WTC11 (cell line): ENCODE results near the gene GSG1L. TPM values are rescaled to one million over a fixed set of nuclear protein-coding genes. Genes with fewer than 3 reads are reported as not detected.

Source experiments
- ATAC-seq: fragments of 200-7000 bp; cut with Tn5 transposase; 2 replicates; pipeline ENCODE4 v1.10.0; 2021; ENCODE audit warnings: mild to moderate bottlenecking, moderate library complexity
- CTCF ChIA-PET: fragments of 300-600 bp; sonication (Branson Sonifier 250); formaldehyde crosslinking; loops from one replicate; lab custom pipeline; 2021; ENCODE audit warnings: antibody characterized with exemption; lab: Charles Lee
- POLR2A ChIA-PET: fragments of 350-600 bp; sonication (Branson Sonifier 250); formaldehyde crosslinking; loops from one replicate; lab custom pipeline; 2021; ENCODE audit warnings: antibody characterized with exemption; lab: Charles Lee
- DNase-seq: peaks from one replicate; pipeline ENCODE4 v3.0.0; 2021; ENCODE audit warnings: low spot score
- H3K27ac Mint-ChIP-seq: 2 replicates; pipeline ENCODE4 v1.8.0; 2021; ENCODE audit warnings: mixed read lengths
- H3K27me3 Mint-ChIP-seq: 2 replicates; pipeline ENCODE4 v1.8.0; 2021; ENCODE audit warnings: low read depth, mild to moderate bottlenecking, moderate library complexity, mixed read lengths
- H3K36me3 Mint-ChIP-seq: 2 replicates; pipeline ENCODE4 v1.8.0; 2021; ENCODE audit warnings: mixed read lengths
- H3K4me1 Mint-ChIP-seq: 2 replicates; pipeline ENCODE4 v1.8.0; 2022; ENCODE audit warnings: mixed read lengths
- H3K4me3 Mint-ChIP-seq: 2 replicates; pipeline ENCODE4 v1.8.0; 2021; ENCODE audit warnings: mild to moderate bottlenecking, moderate library complexity, mixed read lengths
- H3K9me3 Mint-ChIP-seq: 2 replicates; pipeline ENCODE4 v1.8.0; 2021; ENCODE audit warnings: mixed read lengths
- MYBL2 ChIP-seq: sonication (generic); formaldehyde crosslinking; IDR thresholded peaks from 2 replicates; pipeline ENCODE4 v1.8.1; 2023; ENCODE audit warnings: mild to moderate bottlenecking, moderate library complexity, missing genetic modification reagents
- NFATC4 ChIP-seq: fragments of 250-450 bp; sonication (Bioruptor Pico); IDR thresholded peaks from 2 replicates; pipeline ENCODE4 v1.9.0; 2021; ENCODE audit warnings: mild to moderate bottlenecking
- NR3C1 ChIP-seq: sonication (generic); formaldehyde crosslinking; conservative IDR thresholded peaks from 2 replicates; pipeline ENCODE4 v1.8.1; 2023; ENCODE audit warnings: low read depth, mild to moderate bottlenecking, missing genetic modification reagents
- OVOL2 ChIP-seq: fragments of 250-450 bp; sonication (Bioruptor Pico); IDR thresholded peaks from 2 replicates; pipeline ENCODE4 v1.9.0; 2021; ENCODE audit warnings: mild to moderate bottlenecking, borderline replicate concordance
- TEAD4 ChIP-seq: sonication (generic); formaldehyde crosslinking; IDR thresholded peaks from 2 replicates; pipeline ENCODE4 v1.8.0; 2022; ENCODE audit warnings: mild to moderate bottlenecking, missing genetic modification reagents
- ZNF219 ChIP-seq: sonication (generic); formaldehyde crosslinking; IDR thresholded peaks from 2 replicates; pipeline ENCODE4 v1.8.0; 2023; ENCODE audit warnings: missing genetic modification reagents, mild to moderate bottlenecking, borderline replicate concordance
- ZNF423 ChIP-seq: fragments of 250-450 bp; sonication (Bioruptor Pico); IDR thresholded peaks from 2 replicates; pipeline ENCODE4 v2.1.2; 2022; ENCODE audit warnings: mild to moderate bottlenecking, moderate library complexity
- ZNF671 ChIP-seq: fragments of 250-450 bp; sonication (Bioruptor Pico); IDR thresholded peaks from 2 replicates; pipeline ENCODE4 v1.8.0; 2021; ENCODE audit warnings: mild to moderate bottlenecking
- total RNA-seq: library from RNA; stranded (reverse); gene quantifications from 3 replicates; pipeline ENCODE4 v1.2.3, GENCODE V29; 2021
- TF ChIP-seq, protein P1 (sequence below): sonication (generic); formaldehyde crosslinking; IDR thresholded peaks from 2 replicates; pipeline ENCODE4 v1.8.1; 2022; ENCODE audit warnings: low read depth, missing genetic modification reagents, borderline replicate concordance
- TF ChIP-seq, protein P2 (sequence below): fragments of 250-450 bp; sonication (Bioruptor Pico); IDR thresholded peaks from 2 replicates; pipeline ENCODE4 v1.9.0; 2021; ENCODE audit warnings: mild to moderate bottlenecking
- TF ChIP-seq, protein P3 (sequence below): sonication (generic); formaldehyde crosslinking; IDR thresholded peaks from 2 replicates; pipeline ENCODE4 v1.8.0; 2022; ENCODE audit warnings: mild to moderate bottlenecking, missing genetic modification reagents
- TF ChIP-seq, protein P4 (sequence below): sonication (generic); formaldehyde crosslinking; conservative IDR thresholded peaks from 2 replicates; pipeline ENCODE4 v1.8.1; 2023; ENCODE audit warnings: mild to moderate bottlenecking, low read depth, missing genetic modification reagents, moderate library complexity
- TF ChIP-seq, protein P5 (sequence below): sonication (generic); formaldehyde crosslinking; IDR thresholded peaks from 2 replicates; pipeline ENCODE4 v1.8.0; 2023; ENCODE audit warnings: missing genetic modification reagents
- TF ChIP-seq, protein P6 (sequence below): sonication (generic); formaldehyde crosslinking; IDR thresholded peaks from 2 replicates; pipeline ENCODE4 v1.8.1; 2022; ENCODE audit warnings: low read depth, mild to moderate bottlenecking, moderate library complexity, missing genetic modification reagents, borderline replicate concordance
- TF ChIP-seq, protein P7 (sequence below): sonication (generic); formaldehyde crosslinking; IDR thresholded peaks from 2 replicates; pipeline ENCODE4 v1.8.1; 2023; ENCODE audit warnings: mild to moderate bottlenecking, moderate library complexity, missing genetic modification reagents
- TF ChIP-seq, protein P8 (sequence below): sonication (generic); formaldehyde crosslinking; IDR thresholded peaks from 2 replicates; pipeline ENCODE4 v1.8.1; 2023; ENCODE audit warnings: mild to moderate bottlenecking, missing genetic modification reagents, borderline replicate concordance
- TF ChIP-seq, protein P9 (sequence below): sonication (generic); formaldehyde crosslinking; IDR thresholded peaks from 2 replicates; pipeline ENCODE4 v1.8.0; 2022; ENCODE audit warnings: mild to moderate bottlenecking, missing genetic modification reagents
- TF ChIP-seq, protein P10 (sequence below): fragments of 250-450 bp; sonication (Bioruptor Pico); IDR thresholded peaks from 2 replicates; pipeline ENCODE4 v2.1.2; 2022; ENCODE audit warnings: mild to moderate bottlenecking, moderate library complexity
- TF ChIP-seq, protein P11 (sequence below): sonication (generic); formaldehyde crosslinking; IDR thresholded peaks from 2 replicates; pipeline ENCODE4 v1.8.0; 2022; ENCODE audit warnings: mild to moderate bottlenecking, missing genetic modification reagents

Gene GSG1L
- total RNA-seq, 1 experiment from 2014 or later: 0.28 TPM

DNA sequence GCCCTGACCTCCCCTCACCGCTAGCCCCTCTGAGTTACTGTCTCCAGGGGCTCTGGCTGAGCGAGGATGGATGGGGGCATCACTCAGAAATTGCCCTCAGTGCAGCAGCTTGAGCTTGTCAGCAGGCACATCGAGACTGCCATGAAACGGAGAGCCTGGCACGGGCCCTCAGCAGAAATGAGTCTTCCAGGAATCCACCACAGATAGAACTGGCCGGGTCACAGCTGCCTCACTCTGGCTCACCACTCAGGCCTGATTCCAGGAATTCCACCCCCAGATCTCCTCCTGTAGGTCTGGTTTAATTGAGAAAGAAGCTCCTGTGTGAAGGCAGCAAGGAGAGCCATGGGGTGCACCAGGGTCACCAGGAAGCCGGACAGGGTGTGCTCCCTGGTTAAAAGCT, 85.5 kb downstream of the GSG1L start (continued):
- TF ChIP-seq, protein P1, sequence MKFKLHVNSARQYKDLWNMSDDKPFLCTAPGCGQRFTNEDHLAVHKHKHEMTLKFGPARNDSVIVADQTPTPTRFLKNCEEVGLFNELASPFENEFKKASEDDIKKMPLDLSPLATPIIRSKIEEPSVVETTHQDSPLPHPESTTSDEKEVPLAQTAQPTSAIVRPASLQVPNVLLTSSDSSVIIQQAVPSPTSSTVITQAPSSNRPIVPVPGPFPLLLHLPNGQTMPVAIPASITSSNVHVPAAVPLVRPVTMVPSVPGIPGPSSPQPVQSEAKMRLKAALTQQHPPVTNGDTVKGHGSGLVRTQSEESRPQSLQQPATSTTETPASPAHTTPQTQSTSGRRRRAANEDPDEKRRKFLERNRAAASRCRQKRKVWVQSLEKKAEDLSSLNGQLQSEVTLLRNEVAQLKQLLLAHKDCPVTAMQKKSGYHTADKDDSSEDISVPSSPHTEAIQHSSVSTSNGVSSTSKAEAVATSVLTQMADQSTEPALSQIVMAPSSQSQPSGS (CRISPR knock-in tag): no peak
- TF ChIP-seq NR3C1 (no peak), OVOL2 (CRISPR knock-in tag) (no peak), MYBL2 (CRISPR knock-in tag) (no peak), ZNF423 (CRISPR knock-in tag) (no peak), ZNF671 (no peak)
- TF ChIP-seq, protein P2, sequence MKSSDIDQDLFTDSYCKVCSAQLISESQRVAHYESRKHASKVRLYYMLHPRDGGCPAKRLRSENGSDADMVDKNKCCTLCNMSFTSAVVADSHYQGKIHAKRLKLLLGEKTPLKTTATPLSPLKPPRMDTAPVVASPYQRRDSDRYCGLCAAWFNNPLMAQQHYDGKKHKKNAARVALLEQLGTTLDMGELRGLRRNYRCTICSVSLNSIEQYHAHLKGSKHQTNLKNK (CRISPR knock-in tag): no peak

DNA sequence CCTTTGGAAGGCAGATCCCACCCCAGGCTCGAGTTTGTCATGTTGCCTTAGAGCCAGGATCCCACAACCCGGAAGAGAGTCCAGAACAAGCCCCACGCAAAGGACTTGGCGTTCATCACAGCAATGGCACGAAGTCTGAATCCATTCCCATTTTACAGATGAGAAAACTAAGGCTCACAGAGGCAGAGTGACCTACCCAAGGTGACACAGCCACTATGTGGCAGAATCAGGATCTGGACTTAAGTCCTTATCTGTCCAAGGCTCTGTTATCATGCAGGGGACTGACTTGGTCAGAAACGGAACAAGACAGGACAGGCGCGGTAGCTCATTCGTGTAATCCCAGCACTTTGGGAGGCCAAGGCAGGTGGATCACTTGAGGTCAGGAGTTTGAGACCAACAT, 86.5 kb downstream of the GSG1L start:
- no peak overlapping the region for H3K27ac Mint-ChIP-seq
- CTCF ChIA-PET: interaction anchor here (1.2 to 1.8 kb wide), 2 partner anchors 94 to 241 kb away, joined by 4 to 6 read pairs; no protein-coding TSS in a partner anchor
- H3K4me1 Mint-ChIP-seq: no peaks in the 10 kb centered on the region
- DNase-seq (no peak), ATAC-seq (no peak)
- H3K9me3 Mint-ChIP-seq: no peaks in the 10 kb centered on the region
- no peaks in the 10 kb centered on the region for H3K36me3 Mint-ChIP-seq
- no peaks in the 10 kb centered on the region for H3K27me3 Mint-ChIP-seq
- POLR2A ChIA-PET: no interaction called here
- no peak overlapping the region for H3K4me3 Mint-ChIP-seq
- TF ChIP-seq, protein P3, sequence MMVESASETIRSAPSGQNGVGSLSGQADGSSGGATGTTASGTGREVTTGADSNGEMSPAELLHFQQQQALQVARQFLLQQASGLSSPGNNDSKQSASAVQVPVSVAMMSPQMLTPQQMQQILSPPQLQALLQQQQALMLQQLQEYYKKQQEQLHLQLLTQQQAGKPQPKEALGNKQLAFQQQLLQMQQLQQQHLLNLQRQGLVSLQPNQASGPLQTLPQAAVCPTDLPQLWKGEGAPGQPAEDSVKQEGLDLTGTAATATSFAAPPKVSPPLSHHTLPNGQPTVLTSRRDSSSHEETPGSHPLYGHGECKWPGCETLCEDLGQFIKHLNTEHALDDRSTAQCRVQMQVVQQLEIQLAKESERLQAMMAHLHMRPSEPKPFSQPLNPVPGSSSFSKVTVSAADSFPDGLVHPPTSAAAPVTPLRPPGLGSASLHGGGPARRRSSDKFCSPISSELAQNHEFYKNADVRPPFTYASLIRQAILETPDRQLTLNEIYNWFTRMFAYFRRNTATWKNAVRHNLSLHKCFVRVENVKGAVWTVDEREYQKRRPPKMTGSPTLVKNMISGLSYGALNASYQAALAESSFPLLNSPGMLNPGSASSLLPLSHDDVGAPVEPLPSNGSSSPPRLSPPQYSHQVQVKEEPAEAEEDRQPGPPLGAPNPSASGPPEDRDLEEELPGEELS (CRISPR knock-in tag): no peak
- TF ChIP-seq ZNF219 (CRISPR knock-in tag) (no peak), NFATC4 (CRISPR knock-in tag) (no peak), TEAD4 (no peak)
- TF ChIP-seq, protein P4, sequence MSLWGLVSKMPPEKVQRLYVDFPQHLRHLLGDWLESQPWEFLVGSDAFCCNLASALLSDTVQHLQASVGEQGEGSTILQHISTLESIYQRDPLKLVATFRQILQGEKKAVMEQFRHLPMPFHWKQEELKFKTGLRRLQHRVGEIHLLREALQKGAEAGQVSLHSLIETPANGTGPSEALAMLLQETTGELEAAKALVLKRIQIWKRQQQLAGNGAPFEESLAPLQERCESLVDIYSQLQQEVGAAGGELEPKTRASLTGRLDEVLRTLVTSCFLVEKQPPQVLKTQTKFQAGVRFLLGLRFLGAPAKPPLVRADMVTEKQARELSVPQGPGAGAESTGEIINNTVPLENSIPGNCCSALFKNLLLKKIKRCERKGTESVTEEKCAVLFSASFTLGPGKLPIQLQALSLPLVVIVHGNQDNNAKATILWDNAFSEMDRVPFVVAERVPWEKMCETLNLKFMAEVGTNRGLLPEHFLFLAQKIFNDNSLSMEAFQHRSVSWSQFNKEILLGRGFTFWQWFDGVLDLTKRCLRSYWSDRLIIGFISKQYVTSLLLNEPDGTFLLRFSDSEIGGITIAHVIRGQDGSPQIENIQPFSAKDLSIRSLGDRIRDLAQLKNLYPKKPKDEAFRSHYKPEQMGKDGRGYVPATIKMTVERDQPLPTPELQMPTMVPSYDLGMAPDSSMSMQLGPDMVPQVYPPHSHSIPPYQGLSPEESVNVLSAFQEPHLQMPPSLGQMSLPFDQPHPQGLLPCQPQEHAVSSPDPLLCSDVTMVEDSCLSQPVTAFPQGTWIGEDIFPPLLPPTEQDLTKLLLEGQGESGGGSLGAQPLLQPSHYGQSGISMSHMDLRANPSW (CRISPR knock-in tag): no peak
- TF ChIP-seq, protein P5, sequence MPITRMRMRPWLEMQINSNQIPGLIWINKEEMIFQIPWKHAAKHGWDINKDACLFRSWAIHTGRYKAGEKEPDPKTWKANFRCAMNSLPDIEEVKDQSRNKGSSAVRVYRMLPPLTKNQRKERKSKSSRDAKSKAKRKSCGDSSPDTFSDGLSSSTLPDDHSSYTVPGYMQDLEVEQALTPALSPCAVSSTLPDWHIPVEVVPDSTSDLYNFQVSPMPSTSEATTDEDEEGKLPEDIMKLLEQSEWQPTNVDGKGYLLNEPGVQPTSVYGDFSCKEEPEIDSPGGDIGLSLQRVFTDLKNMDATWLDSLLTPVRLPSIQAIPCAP (CRISPR knock-in tag): no peak
- TF ChIP-seq, protein P6, sequence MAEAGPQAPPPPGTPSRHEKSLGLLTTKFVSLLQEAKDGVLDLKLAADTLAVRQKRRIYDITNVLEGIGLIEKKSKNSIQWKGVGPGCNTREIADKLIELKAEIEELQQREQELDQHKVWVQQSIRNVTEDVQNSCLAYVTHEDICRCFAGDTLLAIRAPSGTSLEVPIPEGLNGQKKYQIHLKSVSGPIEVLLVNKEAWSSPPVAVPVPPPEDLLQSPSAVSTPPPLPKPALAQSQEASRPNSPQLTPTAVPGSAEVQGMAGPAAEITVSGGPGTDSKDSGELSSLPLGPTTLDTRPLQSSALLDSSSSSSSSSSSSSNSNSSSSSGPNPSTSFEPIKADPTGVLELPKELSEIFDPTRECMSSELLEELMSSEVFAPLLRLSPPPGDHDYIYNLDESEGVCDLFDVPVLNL (CRISPR knock-in tag): no peak
- TF ChIP-seq, protein P7, sequence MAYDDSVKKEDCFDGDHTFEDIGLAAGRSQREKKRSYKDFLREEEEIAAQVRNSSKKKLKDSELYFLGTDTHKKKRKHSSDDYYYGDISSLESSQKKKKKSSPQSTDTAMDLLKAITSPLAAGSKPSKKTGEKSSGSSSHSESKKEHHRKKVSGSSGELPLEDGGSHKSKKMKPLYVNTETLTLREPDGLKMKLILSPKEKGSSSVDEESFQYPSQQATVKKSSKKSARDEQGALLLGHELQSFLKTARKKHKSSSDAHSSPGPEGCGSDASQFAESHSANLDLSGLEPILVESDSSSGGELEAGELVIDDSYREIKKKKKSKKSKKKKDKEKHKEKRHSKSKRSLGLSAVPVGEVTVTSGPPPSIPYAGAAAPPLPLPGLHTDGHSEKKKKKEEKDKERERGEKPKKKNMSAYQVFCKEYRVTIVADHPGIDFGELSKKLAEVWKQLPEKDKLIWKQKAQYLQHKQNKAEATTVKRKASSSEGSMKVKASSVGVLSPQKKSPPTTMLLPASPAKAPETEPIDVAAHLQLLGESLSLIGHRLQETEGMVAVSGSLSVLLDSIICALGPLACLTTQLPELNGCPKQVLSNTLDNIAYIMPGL (CRISPR knock-in tag): no peak
- TF ChIP-seq, protein P8, sequence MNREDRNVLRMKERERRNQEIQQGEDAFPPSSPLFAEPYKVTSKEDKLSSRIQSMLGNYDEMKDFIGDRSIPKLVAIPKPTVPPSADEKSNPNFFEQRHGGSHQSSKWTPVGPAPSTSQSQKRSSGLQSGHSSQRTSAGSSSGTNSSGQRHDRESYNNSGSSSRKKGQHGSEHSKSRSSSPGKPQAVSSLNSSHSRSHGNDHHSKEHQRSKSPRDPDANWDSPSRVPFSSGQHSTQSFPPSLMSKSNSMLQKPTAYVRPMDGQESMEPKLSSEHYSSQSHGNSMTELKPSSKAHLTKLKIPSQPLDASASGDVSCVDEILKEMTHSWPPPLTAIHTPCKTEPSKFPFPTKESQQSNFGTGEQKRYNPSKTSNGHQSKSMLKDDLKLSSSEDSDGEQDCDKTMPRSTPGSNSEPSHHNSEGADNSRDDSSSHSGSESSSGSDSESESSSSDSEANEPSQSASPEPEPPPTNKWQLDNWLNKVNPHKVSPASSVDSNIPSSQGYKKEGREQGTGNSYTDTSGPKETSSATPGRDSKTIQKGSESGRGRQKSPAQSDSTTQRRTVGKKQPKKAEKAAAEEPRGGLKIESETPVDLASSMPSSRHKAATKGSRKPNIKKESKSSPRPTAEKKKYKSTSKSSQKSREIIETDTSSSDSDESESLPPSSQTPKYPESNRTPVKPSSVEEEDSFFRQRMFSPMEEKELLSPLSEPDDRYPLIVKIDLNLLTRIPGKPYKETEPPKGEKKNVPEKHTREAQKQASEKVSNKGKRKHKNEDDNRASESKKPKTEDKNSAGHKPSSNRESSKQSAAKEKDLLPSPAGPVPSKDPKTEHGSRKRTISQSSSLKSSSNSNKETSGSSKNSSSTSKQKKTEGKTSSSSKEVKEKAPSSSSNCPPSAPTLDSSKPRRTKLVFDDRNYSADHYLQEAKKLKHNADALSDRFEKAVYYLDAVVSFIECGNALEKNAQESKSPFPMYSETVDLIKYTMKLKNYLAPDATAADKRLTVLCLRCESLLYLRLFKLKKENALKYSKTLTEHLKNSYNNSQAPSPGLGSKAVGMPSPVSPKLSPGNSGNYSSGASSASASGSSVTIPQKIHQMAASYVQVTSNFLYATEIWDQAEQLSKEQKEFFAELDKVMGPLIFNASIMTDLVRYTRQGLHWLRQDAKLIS (CRISPR knock-in tag): no peak
- TF ChIP-seq, protein P9, sequence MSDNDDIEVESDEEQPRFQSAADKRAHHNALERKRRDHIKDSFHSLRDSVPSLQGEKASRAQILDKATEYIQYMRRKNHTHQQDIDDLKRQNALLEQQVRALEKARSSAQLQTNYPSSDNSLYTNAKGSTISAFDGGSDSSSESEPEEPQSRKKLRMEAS: no peak
- TF ChIP-seq, protein P10, sequence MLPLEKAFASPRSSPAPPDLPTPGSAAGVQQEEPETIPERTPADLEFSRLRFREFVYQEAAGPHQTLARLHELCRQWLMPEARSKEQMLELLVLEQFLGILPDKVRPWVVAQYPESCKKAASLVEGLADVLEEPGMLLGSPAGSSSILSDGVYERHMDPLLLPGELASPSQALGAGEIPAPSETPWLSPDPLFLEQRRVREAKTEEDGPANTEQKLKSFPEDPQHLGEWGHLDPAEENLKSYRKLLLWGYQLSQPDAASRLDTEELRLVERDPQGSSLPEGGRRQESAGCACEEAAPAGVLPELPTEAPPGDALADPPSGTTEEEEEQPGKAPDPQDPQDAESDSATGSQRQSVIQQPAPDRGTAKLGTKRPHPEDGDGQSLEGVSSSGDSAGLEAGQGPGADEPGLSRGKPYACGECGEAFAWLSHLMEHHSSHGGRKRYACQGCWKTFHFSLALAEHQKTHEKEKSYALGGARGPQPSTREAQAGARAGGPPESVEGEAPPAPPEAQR (CRISPR knock-in tag): no peak
- TF ChIP-seq, protein P11, sequence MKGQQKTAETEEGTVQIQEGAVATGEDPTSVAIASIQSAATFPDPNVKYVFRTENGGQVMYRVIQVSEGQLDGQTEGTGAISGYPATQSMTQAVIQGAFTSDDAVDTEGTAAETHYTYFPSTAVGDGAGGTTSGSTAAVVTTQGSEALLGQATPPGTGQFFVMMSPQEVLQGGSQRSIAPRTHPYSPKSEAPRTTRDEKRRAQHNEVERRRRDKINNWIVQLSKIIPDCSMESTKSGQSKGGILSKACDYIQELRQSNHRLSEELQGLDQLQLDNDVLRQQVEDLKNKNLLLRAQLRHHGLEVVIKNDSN (CRISPR knock-in tag): no peak
